Vagina (tissue), 2 donors: ENCODE results near the gene CENPO. TPM values are rescaled to one million over a fixed set of nuclear protein-coding genes. Genes with fewer than 3 reads are reported as not detected.

Experiments
- DNase-seq, 2 donors: peaks; one replicate each; pipeline ENCODE4 v3.0.0-alpha.2; 2017; ENCODE audit errors: extremely low spot score in 2 of 2
- H3K27ac ChIP-seq: fragments of 200-600 bp; sonication (generic); one replicate; pipeline ENCODE4 v1.5.1; 2019
- H3K27me3 ChIP-seq: fragments of 200-600 bp; sonication (generic); one replicate; pipeline ENCODE4 v1.5.1; 2019
- H3K36me3 ChIP-seq, 2 donors: fragments of 200-600 bp; sonication (generic); one replicate each; pipeline ENCODE4 v1.5.1; 2017 to 2019
- H3K4me1 ChIP-seq: fragments of 200-600 bp; sonication (generic); one replicate; pipeline ENCODE4 v1.5.1; 2019
- H3K4me3 ChIP-seq, 2 donors: fragments of 200-600 bp; sonication (generic); 1 replicate in 1 of 2; 2 replicates in 1 of 2; pipeline ENCODE4 v1.5.1; 2016 to 2019
- H3K9me3 ChIP-seq: fragments of 200-600 bp; sonication (generic); one replicate; pipeline ENCODE4 v1.5.1; 2019
- CTCF ChIP-seq, 3 experiments: fragments of 450-650 bp in 2 of 3; fragments of 200-600 bp in 1 of 3; sonication (generic) in 1 of 3; IDR thresholded peaks; one replicate each; pipeline ENCODE4 v1.5.1; 2017 to 2019; ENCODE audit warnings: antibody characterized with exemption in 3 of 3, mild to moderate bottlenecking in 2 of 3, moderate library complexity in 2 of 3
- POLR2A ChIP-seq, 2 donors: fragments of 450-650 bp; IDR thresholded peaks; one replicate each; pipeline ENCODE4 v1.6.1; 2017; ENCODE audit warnings: antibody characterized with exemption in 2 of 2, mild to moderate bottlenecking in 2 of 2, moderate library complexity in 2 of 2
- POLR2AphosphoS5 ChIP-seq, 2 donors: sonication (generic); formaldehyde crosslinking; IDR thresholded peaks; one replicate each; pipeline ENCODE4 v1.9.0; 2017; ENCODE audit warnings: antibody characterized with exemption in 2 of 2, mild to moderate bottlenecking in 2 of 2, low read depth in 1 of 2; ENCODE audit not compliant: insufficient read depth in 1 of 2
- intact Hi-C: fragments of 100-400 bp; cut with DNase I; formaldehyde crosslinking; loops from one replicate; pipeline ENCODE4 v1.15.1; 2023
- total RNA-seq: library from RNA; depleted of rRNA; stranded (reverse); fragments of >200 nt; gene quantifications from one replicate; pipeline ENCODE4 v1.2.3, GENCODE V29; 2016

The CENPO gene
- total RNA-seq, 1 donor from 2014 or later, result 3.2 TPM

GRCh38 chr2:24771764-24772586 is 21.2 kb upstream of the CENPO start:
- Histone ChIP-seq H3K9me3 (no peaks in the 10 kb centered on the region), H3K4me3 (no peak overlapping the region), H3K36me3 (peaks cover 0 to 3% of the 10 kb centered on the region in 2 donors), H3K4me1 (no peaks in the 10 kb centered on the region), H3K27me3 (no peaks in the 10 kb centered on the region), H3K27ac (no peak overlapping the region)
- TF ChIP-seq POLR2AphosphoS5 (IDR thresholded peaks at IDR 0.05; ENCODE audit: insufficient read depth in 1 of 2, low read depth in 1 of 2) (no peak), CTCF (IDR thresholded peaks at IDR 0.05) (no peak)
- intact Hi-C loops, result no loop called here
- DNase-seq, result no peak

GRCh38 chr2:24774373-24774772 is 18.9 kb upstream of the CENPO start:
- H3K36me3 ChIP-seq, result no peaks in the 10 kb centered on the region
- H3K9me3 ChIP-seq, result no peaks in the 10 kb centered on the region
- no peak for TF ChIP-seq CTCF (IDR thresholded peaks at IDR 0.05)
- TF ChIP-seq POLR2A (IDR thresholded peaks at IDR 0.05), result no peak
- no peak for TF ChIP-seq POLR2AphosphoS5 (IDR thresholded peaks at IDR 0.05; ENCODE audit: insufficient read depth in 1 of 2, low read depth in 1 of 2)
- H3K27ac ChIP-seq, result no peak overlapping the region
- intact Hi-C loops, result no loop called here
- no peaks in the 10 kb centered on the region for H3K27me3 ChIP-seq
- no peak for DNase-seq
- H3K4me3 ChIP-seq, result no peak overlapping the region
- H3K4me1 ChIP-seq, result no peaks in the 10 kb centered on the region

GRCh38 chr2:24779116-24779515 is 14.1 kb upstream of the CENPO start:
- no peak for DNase-seq
- Histone ChIP-seq H3K27ac (no peak overlapping the region), H3K4me3 (no peak overlapping the region), H3K27me3 (no peaks in the 10 kb centered on the region), H3K9me3 (no peaks in the 10 kb centered on the region), H3K36me3 (no peaks in the 10 kb centered on the region), H3K4me1 (no peaks in the 10 kb centered on the region)
- TF ChIP-seq CTCF (IDR thresholded peaks at IDR 0.05), result no peak
- TF ChIP-seq POLR2AphosphoS5 (IDR thresholded peaks at IDR 0.05; ENCODE audit: insufficient read depth in 1 of 2, low read depth in 1 of 2), result no peak
- TF ChIP-seq POLR2A (IDR thresholded peaks at IDR 0.05), result no peak
- intact Hi-C loops, result no loop called here

GRCh38 chr2:24783641-24784040 is 9.6 kb upstream of the CENPO start:
- H3K4me3 ChIP-seq, result no peak overlapping the region
- H3K27me3 ChIP-seq, result no peaks in the 10 kb centered on the region
- TF ChIP-seq POLR2A (IDR thresholded peaks at IDR 0.05) (no peak), CTCF (IDR thresholded peaks at IDR 0.05) (no peak), POLR2AphosphoS5 (IDR thresholded peaks at IDR 0.05; ENCODE audit: insufficient read depth in 1 of 2, low read depth in 1 of 2) (no peak)
- H3K27ac ChIP-seq, result no peak overlapping the region
- no peak for DNase-seq
- peaks cover 0 to under 1% of the 10 kb centered on the region in 2 donors for H3K36me3 ChIP-seq
- H3K4me1 ChIP-seq, result no peaks in the 10 kb centered on the region
- intact Hi-C loops, result no loop called here
- H3K9me3 ChIP-seq, result no peaks in the 10 kb centered on the region

GRCh38 chr2:24785671-24786321 is 7.4 kb upstream of the CENPO start:
- no peaks in the 10 kb centered on the region for H3K27me3 ChIP-seq
- H3K4me3 ChIP-seq, result no peak overlapping the region
- H3K4me1 ChIP-seq, result no peaks in the 10 kb centered on the region
- TF ChIP-seq CTCF (IDR thresholded peaks at IDR 0.05), result no peak
- no peak for TF ChIP-seq POLR2A (IDR thresholded peaks at IDR 0.05)
- no peak for TF ChIP-seq POLR2AphosphoS5 (IDR thresholded peaks at IDR 0.05; ENCODE audit: insufficient read depth in 1 of 2, low read depth in 1 of 2)
- H3K9me3 ChIP-seq, result no peaks in the 10 kb centered on the region
- intact Hi-C loops, result no loop called here
- DNase-seq, result no peak
- peaks cover 0 to 4% of the 10 kb centered on the region in 2 donors for H3K36me3 ChIP-seq
- no peak overlapping the region for H3K27ac ChIP-seq
